Testis (tissue), 3 donors: Measurements from ENCODE around the gene NUAK1. TPM values are rescaled to one million over a fixed set of nuclear protein-coding genes. Genes with fewer than 3 reads are reported as not detected.

Experiments used
- DNase-seq: peaks from one replicate; pipeline ENCODE4 v3.0.0-alpha.2; 2019
- H3K27ac ChIP-seq, 2 donors: fragments of 200-600 bp; sonication (generic); one replicate each; pipeline ENCODE4 v1.5.1; 2019
- H3K27me3 ChIP-seq: fragments of 200-600 bp; sonication (generic); one replicate; pipeline ENCODE4 v1.5.1; 2019
- H3K36me3 ChIP-seq: fragments of 200-600 bp; sonication (generic); one replicate; pipeline ENCODE4 v1.5.1; 2017; ENCODE audit warnings: low read depth; ENCODE audit errors: missing control alignments
- H3K4me1 ChIP-seq: fragments of 200-600 bp; sonication (generic); one replicate; pipeline ENCODE4 v1.5.1; 2019
- H3K4me3 ChIP-seq, 2 donors: fragments of 200-600 bp; sonication (generic); one replicate each; pipeline ENCODE4 v1.5.1; 2017 to 2019
- H3K9me3 ChIP-seq: fragments of 200-600 bp; sonication (generic); one replicate; pipeline ENCODE4 v1.5.1; 2017
- POLR2A ChIP-seq: fragments of 450-650 bp; IDR thresholded peaks from one replicate; pipeline ENCODE4 v1.6.1; 2017; ENCODE audit warnings: antibody characterized with exemption, mild to moderate bottlenecking, moderate library complexity
- WGBS, 2 donors: methylation state at CpG; one replicate each; pipeline ENCODE4 v1.1.5; 2018; 5-methylcytosine and 5-hydroxymethylcytosine counted together
- intact Hi-C: fragments of 100-400 bp; cut with DNase I; formaldehyde crosslinking; loops from one replicate; pipeline ENCODE4 v1.15.1; 2023; ENCODE audit warnings: low total_unique reads
- polyA plus RNA-seq: library from polyadenylated mRNA; stranded (reverse); fragments of 350-450 nt; fragmentation: Illumina TruSeq; extraction: RNeasy Lipid Tissue Mini Kit (QIAGEN cat#74804); gene quantifications from one replicate; pipeline ENCODE4 v1.2.3, GENCODE V29; 2014; ENCODE audit warnings: low read depth, low replicate concordance; ENCODE audit not compliant: insufficient read depth
- total RNA-seq, 2 donors: library from RNA; depleted of rRNA; stranded (reverse); fragments of >200 nt; gene quantifications; one replicate each; pipeline ENCODE4 v1.2.3, GENCODE V29; 2016
- TF ChIP-seq, protein P1 (sequence below), 3 experiments: fragments of 450-650 bp in 2 of 3; fragments of 200-600 bp in 1 of 3; sonication (generic) in 1 of 3; IDR thresholded peaks; one replicate each; pipeline ENCODE4 v1.5.1; 2016 to 2019; ENCODE audit warnings: antibody characterized with exemption in 3 of 3, mild to moderate bottlenecking in 2 of 3, moderate library complexity in 1 of 3

Gene NUAK1
- total and polyA plus RNA-seq, 3 donors from 2014 or later: 6.6 to 9.1 (median 8.2) TPM

GRCh38 chr12:106054049-106054448, 84.7 kb downstream of the NUAK1 start:
- H3K36me3 ChIP-seq: no peaks in the 10 kb centered on the region
- H3K4me1 ChIP-seq: no peaks in the 10 kb centered on the region
- no peaks in the 10 kb centered on the region for H3K27me3 ChIP-seq
- H3K9me3 ChIP-seq: no peaks in the 10 kb centered on the region
- intact Hi-C loops: no loop called here
- no peak for DNase-seq
- no peak overlapping the region for H3K27ac ChIP-seq
- H3K4me3 ChIP-seq: no peak overlapping the region
- no peak for TF ChIP-seq POLR2A
- TF ChIP-seq, protein P1, sequence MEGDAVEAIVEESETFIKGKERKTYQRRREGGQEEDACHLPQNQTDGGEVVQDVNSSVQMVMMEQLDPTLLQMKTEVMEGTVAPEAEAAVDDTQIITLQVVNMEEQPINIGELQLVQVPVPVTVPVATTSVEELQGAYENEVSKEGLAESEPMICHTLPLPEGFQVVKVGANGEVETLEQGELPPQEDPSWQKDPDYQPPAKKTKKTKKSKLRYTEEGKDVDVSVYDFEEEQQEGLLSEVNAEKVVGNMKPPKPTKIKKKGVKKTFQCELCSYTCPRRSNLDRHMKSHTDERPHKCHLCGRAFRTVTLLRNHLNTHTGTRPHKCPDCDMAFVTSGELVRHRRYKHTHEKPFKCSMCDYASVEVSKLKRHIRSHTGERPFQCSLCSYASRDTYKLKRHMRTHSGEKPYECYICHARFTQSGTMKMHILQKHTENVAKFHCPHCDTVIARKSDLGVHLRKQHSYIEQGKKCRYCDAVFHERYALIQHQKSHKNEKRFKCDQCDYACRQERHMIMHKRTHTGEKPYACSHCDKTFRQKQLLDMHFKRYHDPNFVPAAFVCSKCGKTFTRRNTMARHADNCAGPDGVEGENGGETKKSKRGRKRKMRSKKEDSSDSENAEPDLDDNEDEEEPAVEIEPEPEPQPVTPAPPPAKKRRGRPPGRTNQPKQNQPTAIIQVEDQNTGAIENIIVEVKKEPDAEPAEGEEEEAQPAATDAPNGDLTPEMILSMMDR (IDR thresholded peaks at IDR 0.05): no peak

DNA sequence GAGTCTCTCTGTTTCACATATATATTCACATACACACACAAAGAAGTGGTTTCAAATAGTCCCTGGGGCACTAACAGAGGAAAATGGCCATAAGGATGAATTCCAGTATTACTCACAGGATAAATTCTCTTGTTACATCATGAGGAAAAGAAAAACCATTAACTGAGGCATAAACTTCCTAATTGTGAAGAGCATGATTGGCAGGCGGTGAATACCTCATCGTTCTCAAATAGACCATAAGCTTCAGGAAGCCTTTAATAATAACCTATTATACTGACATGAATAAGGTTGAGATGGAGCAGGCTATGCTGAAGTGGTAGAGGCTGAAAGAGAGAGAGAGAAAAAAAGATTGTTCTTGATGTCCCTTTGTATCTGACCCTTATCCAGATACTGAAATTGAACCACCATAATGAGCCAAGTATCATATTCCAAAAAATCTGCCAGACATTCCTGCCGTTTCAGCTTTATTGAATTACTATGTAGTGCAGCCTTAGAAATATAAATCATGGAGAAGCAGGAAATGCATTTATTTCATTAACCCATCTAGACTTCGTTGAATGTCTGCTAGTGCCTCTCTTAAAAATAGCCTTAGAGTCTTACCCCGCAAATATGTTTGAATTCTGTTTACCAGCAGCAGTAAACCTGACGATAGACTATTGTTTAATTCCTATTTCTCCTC, 86.8 kb downstream of the NUAK1 start:
- no peaks in the 10 kb centered on the region for H3K27me3 ChIP-seq
- no peak overlapping the region for H3K4me3 ChIP-seq
- DNase-seq: no peak
- intact Hi-C loops: no loop called here
- H3K36me3 ChIP-seq: no peaks in the 10 kb centered on the region
- H3K9me3 ChIP-seq: no peaks in the 10 kb centered on the region
- H3K27ac ChIP-seq: no peak overlapping the region
- no peaks in the 10 kb centered on the region for H3K4me1 ChIP-seq
- TF ChIP-seq POLR2A: no peak
- TF ChIP-seq, protein P1 (IDR thresholded peaks at IDR 0.05): no peak
- WGBS, 2 donors: 72 to 73% methylated on average over 6 of the region's 6 CpGs

DNA sequence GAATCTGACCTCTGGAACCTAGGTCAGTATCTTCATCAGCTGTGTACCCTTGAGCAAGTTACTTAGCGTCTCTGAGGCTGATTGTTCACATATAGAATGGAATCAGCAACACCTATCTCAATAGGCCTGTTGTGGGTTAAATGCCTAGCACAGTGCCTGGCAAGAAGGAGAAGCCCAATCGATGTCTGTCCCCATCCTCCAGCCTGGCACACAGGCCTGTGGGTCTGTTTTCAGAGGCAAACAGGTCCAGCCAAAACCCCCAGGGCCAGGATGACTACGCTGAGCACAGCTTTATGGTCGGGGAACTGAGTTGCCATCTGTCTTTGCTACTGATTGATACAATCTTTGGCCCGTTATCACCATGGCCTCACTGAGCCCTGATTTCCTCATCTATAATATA, 89.2 kb downstream of the NUAK1 start:
- no peaks in the 10 kb centered on the region for H3K27me3 ChIP-seq
- H3K4me1 ChIP-seq: no peaks in the 10 kb centered on the region
- no peak overlapping the region for H3K4me3 ChIP-seq
- H3K9me3 ChIP-seq: no peaks in the 10 kb centered on the region
- TF ChIP-seq, protein P1 (IDR thresholded peaks at IDR 0.05): no peak
- no peak for TF ChIP-seq POLR2A
- WGBS, 2 donors: 94 to 95% methylated on average over 5 of the region's 5 CpGs
- H3K27ac ChIP-seq: no peak overlapping the region
- no peaks in the 10 kb centered on the region for H3K36me3 ChIP-seq
- no peak for DNase-seq
- intact Hi-C loops: no loop called here

DNA sequence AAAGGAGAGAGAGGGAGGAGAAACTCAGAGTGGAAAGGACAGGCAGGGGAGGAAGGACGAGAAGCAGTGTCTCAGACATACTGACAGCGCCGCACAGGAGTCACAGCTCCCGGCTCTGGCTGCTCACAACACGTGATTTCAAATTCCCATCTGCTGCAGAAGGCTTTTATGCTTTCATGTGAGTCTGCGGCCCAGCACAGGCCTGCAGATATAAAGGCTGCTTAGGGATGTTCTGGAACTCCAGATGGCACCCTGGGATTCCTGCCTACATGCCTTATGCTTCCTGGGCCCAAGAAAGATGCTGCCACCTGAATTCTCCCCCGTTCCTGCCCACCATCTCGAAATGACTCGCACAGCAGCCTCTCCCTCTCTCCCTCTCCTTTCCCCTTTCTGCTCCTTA, 89.6 kb downstream of the NUAK1 start:
- Histone ChIP-seq H3K27me3 (no peaks in the 10 kb centered on the region), H3K36me3 (no peaks in the 10 kb centered on the region), H3K27ac (no peak overlapping the region), H3K4me1 (no peaks in the 10 kb centered on the region), H3K4me3 (no peak overlapping the region), H3K9me3 (no peaks in the 10 kb centered on the region)
- 91 to 92% methylated on average over 9 of the region's 9 CpGs for WGBS, 2 donors
- TF ChIP-seq POLR2A: no peak
- TF ChIP-seq, protein P1 (IDR thresholded peaks at IDR 0.05): no peak
- DNase-seq: no peak
- intact Hi-C loops: no loop called here

DNA sequence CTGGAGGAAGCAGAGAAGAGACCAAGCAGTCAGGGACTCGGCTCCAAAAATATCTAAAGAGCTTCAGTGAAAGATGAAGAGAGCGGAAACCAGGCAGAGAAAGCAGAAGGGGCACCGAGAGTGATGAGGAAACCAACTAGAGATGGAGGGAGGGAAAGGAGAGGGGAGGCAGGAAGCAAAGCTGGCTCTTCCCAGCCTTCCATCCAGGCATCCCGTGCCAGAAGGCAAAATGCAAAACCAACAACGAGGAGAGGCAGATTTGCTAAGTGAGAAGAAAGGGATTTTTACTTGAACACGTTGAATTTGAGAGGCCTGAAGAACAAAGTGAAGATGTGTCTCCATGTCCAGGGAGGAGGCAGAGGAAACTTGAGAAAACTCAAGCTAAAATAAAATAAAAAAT, 90.1 kb downstream of the NUAK1 start:
- no peaks in the 10 kb centered on the region for H3K9me3 ChIP-seq
- H3K4me3 ChIP-seq: no peak overlapping the region
- no peak overlapping the region for H3K27ac ChIP-seq
- 81 to 87% methylated on average over 6 of the region's 6 CpGs for WGBS, 2 donors
- no peaks in the 10 kb centered on the region for H3K27me3 ChIP-seq
- intact Hi-C loops: no loop called here
- no peaks in the 10 kb centered on the region for H3K4me1 ChIP-seq
- no peak for TF ChIP-seq POLR2A
- TF ChIP-seq, protein P1 (IDR thresholded peaks at IDR 0.05): no peak
- no peaks in the 10 kb centered on the region for H3K36me3 ChIP-seq
- DNase-seq: no peak
